WTC11 (cell line): ENCODE results near the gene BMP6.

Source experiments
- ATF1 ChIP-seq: sonication (generic); formaldehyde crosslinking; IDR thresholded peaks from 2 replicates; pipeline ENCODE4 v1.8.1; 2023; ENCODE audit warnings: mild to moderate bottlenecking, moderate library complexity, missing genetic modification reagents
- ETV6 ChIP-seq: sonication (generic); formaldehyde crosslinking; IDR thresholded peaks from 2 replicates; pipeline ENCODE4 v1.8.1; 2022; ENCODE audit warnings: mild to moderate bottlenecking, missing genetic modification reagents
- FOXP1 ChIP-seq: sonication (generic); formaldehyde crosslinking; IDR thresholded peaks from 2 replicates; pipeline ENCODE4 v1.8.0; 2022; ENCODE audit warnings: missing genetic modification reagents, mild to moderate bottlenecking, moderate library complexity, borderline replicate concordance
- SP1 ChIP-seq: sonication (generic); formaldehyde crosslinking; conservative IDR thresholded peaks from 2 replicates; pipeline ENCODE4 v1.8.1; 2022; ENCODE audit warnings: missing genetic modification reagents
- TCF7 ChIP-seq: sonication (generic); formaldehyde crosslinking; IDR thresholded peaks from 2 replicates; pipeline ENCODE4 v1.8.0; 2022; ENCODE audit warnings: mild to moderate bottlenecking, low read depth, missing genetic modification reagents, moderate library complexity
- ZBTB21 ChIP-seq: sonication (generic); formaldehyde crosslinking; IDR thresholded peaks from 2 replicates; pipeline ENCODE4 v1.8.1; 2023; ENCODE audit warnings: mild to moderate bottlenecking, missing genetic modification reagents, borderline replicate concordance
- TF ChIP-seq, protein P1 (sequence below): fragments of 200-600 bp; IDR thresholded peaks from 2 replicates; pipeline ENCODE4 v1.8.0; 2022; ENCODE audit warnings: antibody characterized with exemption
- TF ChIP-seq, protein P2 (sequence below): sonication (generic); formaldehyde crosslinking; IDR thresholded peaks from 2 replicates; pipeline ENCODE4 v1.8.1; 2023; ENCODE audit warnings: mild to moderate bottlenecking, missing genetic modification reagents, moderate library complexity
- TF ChIP-seq, protein P3 (sequence below): fragments of 250-450 bp; sonication (Bioruptor Pico); IDR thresholded peaks from 2 replicates; pipeline ENCODE4 v2.1.2; 2022; ENCODE audit warnings: mild to moderate bottlenecking, moderate library complexity
- TF ChIP-seq, protein P4 (sequence below): sonication (generic); formaldehyde crosslinking; IDR thresholded peaks from 2 replicates; pipeline ENCODE4 v1.8.1; 2023; ENCODE audit warnings: mild to moderate bottlenecking, missing genetic modification reagents

DNA sequence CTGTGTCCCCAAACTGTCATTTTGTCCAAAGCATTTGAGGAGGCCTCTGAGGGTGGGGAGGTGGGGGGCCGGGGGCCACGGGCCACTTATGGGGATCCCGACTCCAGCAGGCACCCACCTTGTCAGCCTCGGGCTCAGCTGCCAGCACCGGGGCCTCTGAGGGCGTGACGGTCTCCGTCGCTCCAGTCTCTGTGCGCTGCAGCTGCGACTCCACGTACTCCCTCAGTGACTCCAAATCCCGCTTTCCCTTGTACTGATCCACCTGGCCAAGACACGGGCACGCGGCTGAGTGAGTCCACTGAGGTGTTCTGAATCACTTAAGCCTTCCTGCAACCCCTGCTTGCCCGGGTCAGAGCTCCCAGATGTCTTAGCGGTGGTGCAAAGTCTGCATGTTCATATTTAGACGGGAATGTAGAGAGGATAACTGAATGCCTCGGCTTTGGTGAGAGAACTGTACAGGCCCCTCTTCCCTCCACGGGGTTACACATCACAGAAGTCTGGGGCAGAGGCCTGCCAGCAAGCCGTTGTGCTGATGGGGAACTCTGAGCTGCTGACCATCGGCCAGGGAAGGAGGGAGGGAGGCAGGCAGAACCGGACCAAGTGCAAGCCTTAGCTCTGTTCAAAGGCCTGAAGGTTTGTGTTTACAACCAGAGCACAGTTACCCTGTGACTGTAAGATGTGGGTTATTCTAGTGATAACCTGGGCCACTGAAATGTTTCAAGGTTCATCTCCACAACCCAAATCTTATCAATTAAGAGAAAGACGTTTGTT, 162.9 kb downstream of the BMP6 start:
- TF ChIP-seq FOXP1 (CRISPR knock-in tag) (no peak), ZBTB21 (no peak), SP1 (no peak), ATF1 (CRISPR knock-in tag) (no peak), ETV6 (no peak), TCF7 (CRISPR knock-in tag) (no peak)
- TF ChIP-seq, protein P1, sequence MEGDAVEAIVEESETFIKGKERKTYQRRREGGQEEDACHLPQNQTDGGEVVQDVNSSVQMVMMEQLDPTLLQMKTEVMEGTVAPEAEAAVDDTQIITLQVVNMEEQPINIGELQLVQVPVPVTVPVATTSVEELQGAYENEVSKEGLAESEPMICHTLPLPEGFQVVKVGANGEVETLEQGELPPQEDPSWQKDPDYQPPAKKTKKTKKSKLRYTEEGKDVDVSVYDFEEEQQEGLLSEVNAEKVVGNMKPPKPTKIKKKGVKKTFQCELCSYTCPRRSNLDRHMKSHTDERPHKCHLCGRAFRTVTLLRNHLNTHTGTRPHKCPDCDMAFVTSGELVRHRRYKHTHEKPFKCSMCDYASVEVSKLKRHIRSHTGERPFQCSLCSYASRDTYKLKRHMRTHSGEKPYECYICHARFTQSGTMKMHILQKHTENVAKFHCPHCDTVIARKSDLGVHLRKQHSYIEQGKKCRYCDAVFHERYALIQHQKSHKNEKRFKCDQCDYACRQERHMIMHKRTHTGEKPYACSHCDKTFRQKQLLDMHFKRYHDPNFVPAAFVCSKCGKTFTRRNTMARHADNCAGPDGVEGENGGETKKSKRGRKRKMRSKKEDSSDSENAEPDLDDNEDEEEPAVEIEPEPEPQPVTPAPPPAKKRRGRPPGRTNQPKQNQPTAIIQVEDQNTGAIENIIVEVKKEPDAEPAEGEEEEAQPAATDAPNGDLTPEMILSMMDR, result no peak
- TF ChIP-seq, protein P2, sequence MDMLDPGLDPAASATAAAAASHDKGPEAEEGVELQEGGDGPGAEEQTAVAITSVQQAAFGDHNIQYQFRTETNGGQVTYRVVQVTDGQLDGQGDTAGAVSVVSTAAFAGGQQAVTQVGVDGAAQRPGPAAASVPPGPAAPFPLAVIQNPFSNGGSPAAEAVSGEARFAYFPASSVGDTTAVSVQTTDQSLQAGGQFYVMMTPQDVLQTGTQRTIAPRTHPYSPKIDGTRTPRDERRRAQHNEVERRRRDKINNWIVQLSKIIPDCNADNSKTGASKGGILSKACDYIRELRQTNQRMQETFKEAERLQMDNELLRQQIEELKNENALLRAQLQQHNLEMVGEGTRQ (CRISPR knock-in tag), result no peak
- TF ChIP-seq, protein P3, sequence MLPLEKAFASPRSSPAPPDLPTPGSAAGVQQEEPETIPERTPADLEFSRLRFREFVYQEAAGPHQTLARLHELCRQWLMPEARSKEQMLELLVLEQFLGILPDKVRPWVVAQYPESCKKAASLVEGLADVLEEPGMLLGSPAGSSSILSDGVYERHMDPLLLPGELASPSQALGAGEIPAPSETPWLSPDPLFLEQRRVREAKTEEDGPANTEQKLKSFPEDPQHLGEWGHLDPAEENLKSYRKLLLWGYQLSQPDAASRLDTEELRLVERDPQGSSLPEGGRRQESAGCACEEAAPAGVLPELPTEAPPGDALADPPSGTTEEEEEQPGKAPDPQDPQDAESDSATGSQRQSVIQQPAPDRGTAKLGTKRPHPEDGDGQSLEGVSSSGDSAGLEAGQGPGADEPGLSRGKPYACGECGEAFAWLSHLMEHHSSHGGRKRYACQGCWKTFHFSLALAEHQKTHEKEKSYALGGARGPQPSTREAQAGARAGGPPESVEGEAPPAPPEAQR (CRISPR knock-in tag), result no peak
- TF ChIP-seq, protein P4, sequence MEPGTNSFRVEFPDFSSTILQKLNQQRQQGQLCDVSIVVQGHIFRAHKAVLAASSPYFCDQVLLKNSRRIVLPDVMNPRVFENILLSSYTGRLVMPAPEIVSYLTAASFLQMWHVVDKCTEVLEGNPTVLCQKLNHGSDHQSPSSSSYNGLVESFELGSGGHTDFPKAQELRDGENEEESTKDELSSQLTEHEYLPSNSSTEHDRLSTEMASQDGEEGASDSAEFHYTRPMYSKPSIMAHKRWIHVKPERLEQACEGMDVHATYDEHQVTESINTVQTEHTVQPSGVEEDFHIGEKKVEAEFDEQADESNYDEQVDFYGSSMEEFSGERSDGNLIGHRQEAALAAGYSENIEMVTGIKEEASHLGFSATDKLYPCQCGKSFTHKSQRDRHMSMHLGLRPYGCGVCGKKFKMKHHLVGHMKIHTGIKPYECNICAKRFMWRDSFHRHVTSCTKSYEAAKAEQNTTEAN, result no peak
